Activated T-helper 9 cell treated with anti-CD3 and anti-CD28 coated beads, Interleukin-2, amount 50 U/mL, for 16 hours (primary cell): ENCODE data around the gene CLDN11.

Experiments used
- DNase-seq: peaks from one replicate; pipeline ENCODE4 v3.0.0-alpha.2; 2020; ENCODE audit warnings: low read depth

Gene CLDN11

GRCh38 chr3:170426240-170426797 is 7.7 kb downstream of the CLDN11 start:
- DNase-seq: no peak

GRCh38 chr3:170428095-170428494 is 9.4 kb downstream of the CLDN11 start:
- no peak for DNase-seq

GRCh38 chr3:170429050-170429449 is 10.4 kb downstream of the CLDN11 start:
- no peak for DNase-seq

- DNase-seq: no peak
These were observed 12.4 kb downstream of the CLDN11 start for GRCh38 chr3:170431054-170431453.

- DNase-seq: no peak
These were observed 13.7 kb downstream of the CLDN11 start for GRCh38 chr3:170432416-170432815.

- no peak for DNase-seq
These were observed 18.0 kb downstream of the CLDN11 start for GRCh38 chr3:170436697-170437096.

- DNase-seq: no peak
These were observed 18.5 kb downstream of the CLDN11 start for GRCh38 chr3:170437176-170437575.

GRCh38 chr3:170437696-170438407 is 19.2 kb downstream of the CLDN11 start:
- DNase-seq: no peak

GRCh38 chr3:170438836-170439235 is 20.2 kb downstream of the CLDN11 start:
- no peak for DNase-seq

GRCh38 chr3:170440344-170440743 is 21.7 kb downstream of the CLDN11 start:
- no peak for DNase-seq

- no peak for DNase-seq
These were observed 22.7 kb downstream of the CLDN11 start for GRCh38 chr3:170441412-170441811.

GRCh38 chr3:170442947-170443346 is 24.3 kb downstream of the CLDN11 start:
- DNase-seq: no peak

- no peak for DNase-seq
These were observed 24.8 kb downstream of the CLDN11 start for GRCh38 chr3:170443457-170443856.

GRCh38 chr3:170448584-170448983 is 29.9 kb downstream of the CLDN11 start:
- DNase-seq: no peak

GRCh38 chr3:170450039-170450438 is 31.4 kb downstream of the CLDN11 start:
- DNase-seq: no peak

- DNase-seq: no peak
These were observed 35.8 kb downstream of the CLDN11 start for GRCh38 chr3:170454509-170454908.

GRCh38 chr3:170458285-170458684 is 39.6 kb downstream of the CLDN11 start:
- no peak for DNase-seq

- DNase-seq: no peak
These were observed 44.3 kb downstream of the CLDN11 start for GRCh38 chr3:170463011-170463410.

GRCh38 chr3:170465955-170466354 is 47.3 kb downstream of the CLDN11 start:
- no peak for DNase-seq

- no peak for DNase-seq
These were observed 48.3 kb downstream of the CLDN11 start for GRCh38 chr3:170467007-170467406.

GRCh38 chr3:170467571-170468147 is 49.0 kb downstream of the CLDN11 start:
- no peak for DNase-seq

GRCh38 chr3:170469151-170470062 is 50.7 kb downstream of the CLDN11 start:
- DNase-seq: no peak
